HG02884 (cell line): ENCODE measurements around the gene WNT7B.

Experiments
- ATAC-seq: cut with Tn5 transposase; IDR thresholded peaks from one replicate; pipeline ENCODE4 v1.9.1; 2021; ENCODE audit warnings: mild to moderate bottlenecking, moderate library complexity; ENCODE audit not compliant: unreplicated experiment

Gene WNT7B

GRCh38 chr22:45960477-45961386 lies 16.2 kb downstream of the WNT7B start:
- no peak for ATAC-seq

- no peak for ATAC-seq
These were observed 17.1 kb downstream of the WNT7B start for GRCh38 chr22:45959719-45960476.

- no peak for ATAC-seq
These were observed 18.0 kb downstream of the WNT7B start for GRCh38 chr22:45958971-45959370.

- no peak for ATAC-seq
These were observed 19.1 kb downstream of the WNT7B start for GRCh38 chr22:45957826-45958225.

- ATAC-seq: no peak
These were observed 23.8 kb downstream of the WNT7B start for GRCh38 chr22:45953178-45953577.

- ATAC-seq: no peak
These were observed 24.4 kb downstream of the WNT7B start for GRCh38 chr22:45952553-45952952.

GRCh38 chr22:45952151-45952550 lies 24.8 kb downstream of the WNT7B start:
- ATAC-seq: no peak

- no peak for ATAC-seq
These were observed 27.1 kb downstream of the WNT7B start for GRCh38 chr22:45949891-45950290.

- ATAC-seq: no peak
These were observed 27.6 kb downstream of the WNT7B start for GRCh38 chr22:45949258-45949870.

GRCh38 chr22:45948081-45948648 lies 28.8 kb downstream of the WNT7B start:
- ATAC-seq: no peak

- no peak for ATAC-seq
These were observed 30.0 kb downstream of the WNT7B start for GRCh38 chr22:45946805-45947600.

GRCh38 chr22:45945621-45946106 lies 31.3 kb downstream of the WNT7B start:
- ATAC-seq: no peak

- ATAC-seq: no peak
These were observed 34.0 kb downstream of the WNT7B start for GRCh38 chr22:45942787-45943493.

- no peak for ATAC-seq
These were observed 34.6 kb downstream of the WNT7B start for GRCh38 chr22:45942344-45942743.

GRCh38 chr22:45938913-45939312 lies 38.0 kb downstream of the WNT7B start:
- no peak for ATAC-seq

GRCh38 chr22:45937960-45938359 lies 39.0 kb downstream of the WNT7B start:
- no peak for ATAC-seq

- no peak for ATAC-seq
These were observed 41.4 kb downstream of the WNT7B start for GRCh38 chr22:45935573-45935972.

GRCh38 chr22:45934659-45935341 lies 42.2 kb downstream of the WNT7B start:
- no peak for ATAC-seq

- ATAC-seq: no peak
These were observed 42.8 kb downstream of the WNT7B start for GRCh38 chr22:45934168-45934564.
